ENCODE measurements around the gene PLEKHH3.

PLEKHH3 gene

GRCh38 chr17:42676424-42677011 is at the start of gene PLEKHH3:
Gene PLEKHH3, minus strand, starts transcription at chr17:42676994. Its CDS starts 431 bp downstream, at chr17:42676563.
- no peaks in the 10 kb centered on the region for H3K27me3 ChIP-seq (ENCODE audit: insufficient read depth, low read length)
- peak within 1 kb of the TSS; percentile 91 for H3K27ac ChIP-seq (ENCODE audit: low read depth, low read length)
- H3K36me3 ChIP-seq (ENCODE audit: insufficient read depth, low read length) = peaks cover 4% of the 10 kb centered on the region; the same call in 1 of the 2 replicates
- H2AFZ ChIP-seq (ENCODE audit: low read length, unreplicated experiment) = peak within 1 kb of the TSS; percentile 84
- peaks cover 40% of the 10 kb centered on the region for H3K4me1 ChIP-seq (ENCODE audit: control insufficient read depth, insufficient read depth, low read length, unreplicated experiment)
- peaks cover 26% of the 10 kb centered on the region for H3K79me2 ChIP-seq (ENCODE audit: control insufficient read depth, insufficient read depth, low read length, unreplicated experiment)
- H3K4me3 ChIP-seq (ENCODE audit: low read depth, low read length) = peak within 1 kb of the TSS; percentile 85

DNA sequence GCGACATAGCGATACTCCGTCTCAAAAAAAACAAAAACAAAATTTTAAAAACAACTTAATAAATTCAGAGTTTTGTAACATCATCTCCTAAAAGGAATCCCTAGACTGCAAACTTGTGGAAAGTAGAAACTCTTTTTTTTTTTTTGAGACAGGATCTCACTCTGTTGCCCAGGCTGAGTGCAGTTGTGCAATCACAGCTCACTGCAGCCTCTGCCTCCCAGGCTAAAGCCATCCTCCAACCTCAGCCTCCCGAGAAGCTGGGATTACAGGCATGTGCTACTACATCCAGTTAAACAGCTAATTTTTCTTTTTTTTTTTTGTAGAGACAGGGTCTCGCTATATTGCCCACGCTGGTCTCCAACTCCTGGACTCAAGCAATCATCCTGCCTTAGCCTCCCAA is 48.3 kb upstream of the PLEKHH3 start:
- H3K4me1 ChIP-seq (ENCODE audit: control insufficient read depth, insufficient read depth, low read length, unreplicated experiment) = no peaks in the 10 kb centered on the region
- H3K36me3 ChIP-seq (ENCODE audit: insufficient read depth, low read length) = peaks cover 9% of the 10 kb centered on the region; the same call in 1 of the 2 replicates
- no peak overlapping the region for H2AFZ ChIP-seq (ENCODE audit: low read length, unreplicated experiment)
- no peak overlapping the region for H3K27ac ChIP-seq (ENCODE audit: low read depth, low read length)
- no peaks in the 10 kb centered on the region for H3K79me2 ChIP-seq (ENCODE audit: control insufficient read depth, insufficient read depth, low read length, unreplicated experiment)
- H3K27me3 ChIP-seq (ENCODE audit: insufficient read depth, low read length) = no peaks in the 10 kb centered on the region
- H3K4me3 ChIP-seq (ENCODE audit: low read depth, low read length) = no peak overlapping the region

DNA sequence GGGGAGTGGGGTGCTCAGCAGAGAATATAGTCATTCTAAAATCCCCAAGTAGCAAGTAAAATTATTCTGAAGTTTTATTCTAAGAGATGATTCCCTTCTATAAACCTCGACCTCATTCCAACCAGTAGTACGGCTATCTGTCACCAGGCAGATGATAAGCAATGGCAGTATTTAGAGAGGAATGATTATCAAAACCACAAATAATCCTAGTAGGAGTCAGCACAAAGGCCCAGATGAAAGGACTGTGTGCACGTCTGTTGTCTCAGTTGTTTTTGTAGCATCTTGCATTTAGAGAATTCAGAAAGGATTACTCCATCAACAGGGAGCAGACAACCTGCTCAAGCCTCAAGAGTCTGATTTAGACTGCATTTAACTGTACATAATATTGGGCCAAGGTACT is 46.8 kb upstream of the PLEKHH3 start:
- Histone ChIP-seq H3K79me2 (ENCODE audit: control insufficient read depth, insufficient read depth, low read length, unreplicated experiment) (no peaks in the 10 kb centered on the region), H3K4me1 (ENCODE audit: control insufficient read depth, insufficient read depth, low read length, unreplicated experiment) (no peaks in the 10 kb centered on the region), H3K27me3 (ENCODE audit: insufficient read depth, low read length) (no peaks in the 10 kb centered on the region), H3K36me3 (ENCODE audit: insufficient read depth, low read length) (peaks cover 10% of the 10 kb centered on the region), H3K27ac (ENCODE audit: low read depth, low read length) (no peak overlapping the region), H3K4me3 (ENCODE audit: low read depth, low read length) (no peak overlapping the region), H2AFZ (ENCODE audit: low read length, unreplicated experiment) (no peak overlapping the region)

DNA sequence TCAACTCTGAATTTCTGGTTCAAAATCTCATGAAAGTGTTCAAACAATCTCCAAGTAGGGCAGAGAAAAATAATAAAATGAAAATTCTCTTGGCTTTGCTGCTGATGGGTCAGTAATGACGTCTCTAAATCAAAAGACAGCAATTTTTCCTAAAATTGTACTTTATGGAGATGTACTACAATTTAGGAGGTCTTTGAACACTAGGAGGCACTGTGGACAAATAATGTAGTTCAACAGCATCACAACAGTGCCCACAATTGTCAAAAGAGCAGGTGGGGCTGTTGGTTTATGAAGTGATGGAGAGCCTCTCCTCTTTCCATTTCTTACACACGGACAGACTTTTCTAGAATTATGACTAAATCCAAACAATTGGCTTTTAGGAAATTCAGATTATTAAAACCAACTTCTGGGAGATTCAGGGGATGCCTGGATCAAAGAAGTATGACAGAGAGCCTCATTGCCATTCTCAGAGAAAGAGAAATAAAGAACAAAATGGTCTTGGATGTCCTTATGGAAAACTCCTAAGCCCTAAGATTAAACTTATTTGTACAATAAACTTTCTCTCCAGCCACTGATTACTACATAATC is 44.3 kb upstream of the PLEKHH3 start:
- H3K79me2 ChIP-seq (ENCODE audit: control insufficient read depth, insufficient read depth, low read length, unreplicated experiment) = no peaks in the 10 kb centered on the region
- H3K27ac ChIP-seq (ENCODE audit: low read depth, low read length) = no peak overlapping the region
- H3K4me3 ChIP-seq (ENCODE audit: low read depth, low read length) = no peak overlapping the region
- H3K27me3 ChIP-seq (ENCODE audit: insufficient read depth, low read length) = no peaks in the 10 kb centered on the region
- no peak overlapping the region for H2AFZ ChIP-seq (ENCODE audit: low read length, unreplicated experiment)
- H3K4me1 ChIP-seq (ENCODE audit: control insufficient read depth, insufficient read depth, low read length, unreplicated experiment) = no peaks in the 10 kb centered on the region
- peaks cover 12% of the 10 kb centered on the region for H3K36me3 ChIP-seq (ENCODE audit: insufficient read depth, low read length)

- H3K27me3 ChIP-seq (ENCODE audit: insufficient read depth, low read length) = no peaks in the 10 kb centered on the region
- no peak overlapping the region for H3K27ac ChIP-seq (ENCODE audit: low read depth, low read length)
- no peaks in the 10 kb centered on the region for H3K4me1 ChIP-seq (ENCODE audit: control insufficient read depth, insufficient read depth, low read length, unreplicated experiment)
- no peak overlapping the region for H2AFZ ChIP-seq (ENCODE audit: low read length, unreplicated experiment)
- H3K4me3 ChIP-seq (ENCODE audit: low read depth, low read length) = no peak overlapping the region
- H3K36me3 ChIP-seq (ENCODE audit: insufficient read depth, low read length) = 0 out of 2 replicates have a peak, but pooled peaks cover 5% of the 10 kb centered on the region
- no peaks in the 10 kb centered on the region for H3K79me2 ChIP-seq (ENCODE audit: control insufficient read depth, insufficient read depth, low read length, unreplicated experiment)
Observed at GRCh38 chr17:42709561-42709960, 32.8 kb upstream of the PLEKHH3 start.

DNA sequence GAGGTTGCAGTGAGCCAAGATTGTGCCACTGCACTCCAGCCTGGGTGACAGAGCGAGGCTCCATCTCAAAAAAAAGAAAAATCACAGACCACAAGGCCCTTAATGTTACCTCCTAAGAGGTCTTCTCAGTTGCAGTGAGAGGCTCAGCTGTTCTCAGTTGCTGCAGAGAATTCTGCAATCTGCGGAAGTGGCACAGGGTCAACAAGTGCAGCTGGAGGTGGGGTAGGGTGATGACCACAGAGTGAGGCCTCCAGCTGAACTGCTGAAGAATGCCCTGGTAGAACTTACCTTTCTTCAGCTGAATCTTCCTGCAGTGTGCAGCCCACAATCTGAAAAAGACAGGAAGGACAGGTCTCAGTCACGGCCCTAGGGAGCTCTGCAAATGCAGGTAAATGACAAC is 31.8 kb upstream of the PLEKHH3 start:
- H2AFZ ChIP-seq (ENCODE audit: low read length, unreplicated experiment) = no peak overlapping the region
- no peak overlapping the region for H3K27ac ChIP-seq (ENCODE audit: low read depth, low read length)
- H3K79me2 ChIP-seq (ENCODE audit: control insufficient read depth, insufficient read depth, low read length, unreplicated experiment) = no peaks in the 10 kb centered on the region
- H3K4me3 ChIP-seq (ENCODE audit: low read depth, low read length) = no peak overlapping the region
- no peaks in the 10 kb centered on the region for H3K27me3 ChIP-seq (ENCODE audit: insufficient read depth, low read length)
- no peaks in the 10 kb centered on the region for H3K4me1 ChIP-seq (ENCODE audit: control insufficient read depth, insufficient read depth, low read length, unreplicated experiment)
- 0 out of 2 replicates have a peak, but pooled peaks cover 9% of the 10 kb centered on the region for H3K36me3 ChIP-seq (ENCODE audit: insufficient read depth, low read length)

DNA sequence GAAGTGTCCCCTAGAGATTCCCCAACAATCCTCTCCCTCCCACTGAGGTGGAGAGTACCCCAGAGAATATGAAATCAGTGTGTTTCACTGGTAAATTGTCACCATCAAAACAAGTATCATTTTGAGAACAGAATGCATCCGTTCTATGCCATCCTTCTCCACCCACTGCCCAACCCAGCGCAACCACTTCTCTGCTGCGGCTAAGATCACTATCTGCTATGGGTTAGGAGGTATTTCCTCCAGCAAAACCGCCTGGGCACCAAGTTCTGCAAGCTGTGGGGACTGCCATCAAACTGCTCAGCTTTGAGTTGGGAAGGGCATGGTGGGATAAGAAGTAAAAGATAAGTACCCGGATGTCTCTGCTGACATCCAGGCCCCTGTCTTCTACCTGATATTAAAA is 29.9 kb upstream of the PLEKHH3 start:
- Histone ChIP-seq H3K27me3 (ENCODE audit: insufficient read depth, low read length) (no peaks in the 10 kb centered on the region), H3K36me3 (ENCODE audit: insufficient read depth, low read length) (0 out of 2 replicates have a peak, but pooled peaks cover 12% of the 10 kb centered on the region), H3K27ac (ENCODE audit: low read depth, low read length) (no peak overlapping the region), H3K79me2 (ENCODE audit: control insufficient read depth, insufficient read depth, low read length, unreplicated experiment) (no peaks in the 10 kb centered on the region), H2AFZ (ENCODE audit: low read length, unreplicated experiment) (no peak overlapping the region), H3K4me3 (ENCODE audit: low read depth, low read length) (no peak overlapping the region), H3K4me1 (ENCODE audit: control insufficient read depth, insufficient read depth, low read length, unreplicated experiment) (no peaks in the 10 kb centered on the region)

GRCh38 chr17:42704837-42705494 is 28.2 kb upstream of the PLEKHH3 start:
- Histone ChIP-seq H3K4me3 (ENCODE audit: low read depth, low read length) (no peak overlapping the region), H3K4me1 (ENCODE audit: control insufficient read depth, insufficient read depth, low read length, unreplicated experiment) (no peaks in the 10 kb centered on the region), H2AFZ (ENCODE audit: low read length, unreplicated experiment) (no peak overlapping the region), H3K79me2 (ENCODE audit: control insufficient read depth, insufficient read depth, low read length, unreplicated experiment) (no peaks in the 10 kb centered on the region), H3K27me3 (ENCODE audit: insufficient read depth, low read length) (no peaks in the 10 kb centered on the region), H3K27ac (ENCODE audit: low read depth, low read length) (no peak overlapping the region), H3K36me3 (ENCODE audit: insufficient read depth, low read length) (0 out of 2 replicates have a peak, but pooled peaks cover 12% of the 10 kb centered on the region)

DNA sequence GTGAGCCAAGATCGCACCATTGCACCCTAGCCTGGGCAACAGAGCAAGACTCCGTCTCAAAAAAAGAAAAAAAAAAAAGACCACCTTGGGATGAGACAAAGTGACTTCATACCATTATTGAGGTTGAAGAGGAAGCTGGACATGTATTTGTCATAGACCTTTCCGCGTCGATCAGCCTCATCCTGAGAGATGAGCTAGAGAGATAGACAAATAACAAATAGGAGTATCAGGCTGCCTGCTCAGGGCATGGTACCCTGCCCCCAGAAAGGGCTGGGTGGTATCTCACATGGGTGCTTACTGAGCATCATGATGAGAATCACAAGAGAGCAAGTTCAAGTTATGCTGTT is 27.7 kb upstream of the PLEKHH3 start:
- no peaks in the 10 kb centered on the region for H3K4me1 ChIP-seq (ENCODE audit: control insufficient read depth, insufficient read depth, low read length, unreplicated experiment)
- H2AFZ ChIP-seq (ENCODE audit: low read length, unreplicated experiment) = no peak overlapping the region
- H3K36me3 ChIP-seq (ENCODE audit: insufficient read depth, low read length) = 0 out of 2 replicates have a peak, but pooled peaks cover 12% of the 10 kb centered on the region
- no peak overlapping the region for H3K4me3 ChIP-seq (ENCODE audit: low read depth, low read length)
- no peaks in the 10 kb centered on the region for H3K27me3 ChIP-seq (ENCODE audit: insufficient read depth, low read length)
- no peaks in the 10 kb centered on the region for H3K79me2 ChIP-seq (ENCODE audit: control insufficient read depth, insufficient read depth, low read length, unreplicated experiment)
- no peak overlapping the region for H3K27ac ChIP-seq (ENCODE audit: low read depth, low read length)

DNA sequence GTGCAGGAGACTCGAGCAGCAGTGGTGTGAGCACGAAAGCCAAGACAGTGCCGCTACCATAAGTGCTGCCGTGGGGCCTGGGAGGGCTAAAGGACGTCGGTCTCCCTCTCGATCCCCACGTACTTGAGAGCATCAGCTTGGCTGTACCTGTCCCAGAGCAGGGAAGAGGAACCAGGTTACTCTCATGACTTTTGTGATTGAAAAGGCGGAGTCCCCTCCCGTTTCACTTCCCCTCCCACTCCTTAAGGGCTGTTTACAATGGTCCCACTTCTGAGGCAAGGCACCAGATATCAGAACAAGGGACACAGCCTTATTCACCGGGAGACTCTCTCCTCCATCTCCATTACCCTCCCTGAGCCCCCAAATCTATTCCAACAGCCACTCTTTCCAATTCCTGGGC is 25.7 kb upstream of the PLEKHH3 start:
- peaks cover 8% of the 10 kb centered on the region for H3K4me1 ChIP-seq (ENCODE audit: control insufficient read depth, insufficient read depth, low read length, unreplicated experiment)
- H3K27ac ChIP-seq (ENCODE audit: low read depth, low read length) = no peak overlapping the region
- H2AFZ ChIP-seq (ENCODE audit: low read length, unreplicated experiment) = no peak overlapping the region
- H3K4me3 ChIP-seq (ENCODE audit: low read depth, low read length) = no peak overlapping the region
- no peaks in the 10 kb centered on the region for H3K27me3 ChIP-seq (ENCODE audit: insufficient read depth, low read length)
- no peaks in the 10 kb centered on the region for H3K79me2 ChIP-seq (ENCODE audit: control insufficient read depth, insufficient read depth, low read length, unreplicated experiment)
- H3K36me3 ChIP-seq (ENCODE audit: insufficient read depth, low read length) = 0 out of 2 replicates have a peak, but pooled peaks cover 8% of the 10 kb centered on the region
